GM19463 (cell line): Measurements from ENCODE around the gene GABRE.
"Not testable (repeated sequence)": the region's sequence is repeated elsewhere in the genome, so short reads cannot be mapped to it uniquely, and the experiment has no call there.

Experiments
- ATAC-seq: cut with Tn5 transposase; IDR thresholded peaks from one replicate; pipeline ENCODE4 v1.9.1; 2021; ENCODE audit warnings: mild to moderate bottlenecking, moderate library complexity; ENCODE audit not compliant: unreplicated experiment

Gene GABRE

GRCh38 chrX:151970027-151970426, 4.4 kb downstream of the GABRE start:
- no peak for ATAC-seq

GRCh38 chrX:151966236-151966635, 8.2 kb downstream of the GABRE start:
- ATAC-seq = no peak

DNA sequence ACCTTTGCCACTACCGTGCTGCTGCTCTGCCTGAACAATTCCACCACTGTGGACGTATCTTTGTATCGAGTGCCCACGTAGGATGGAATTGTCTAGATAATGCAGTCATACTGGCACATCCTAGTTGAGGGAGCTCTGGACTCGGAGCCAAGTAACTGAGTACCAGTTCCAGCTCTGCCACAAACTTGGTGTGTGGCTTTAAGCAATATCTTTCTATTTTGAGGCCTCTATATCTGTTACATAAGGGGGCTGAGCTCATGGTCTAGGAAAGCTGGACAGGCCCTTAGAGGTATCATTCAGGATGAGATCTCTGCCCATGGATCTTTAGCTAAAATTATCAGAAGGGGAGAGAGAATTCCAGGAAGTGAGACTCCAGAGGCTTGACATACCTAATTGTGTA, 12.4 kb downstream of the GABRE start:
- ATAC-seq = no peak

DNA sequence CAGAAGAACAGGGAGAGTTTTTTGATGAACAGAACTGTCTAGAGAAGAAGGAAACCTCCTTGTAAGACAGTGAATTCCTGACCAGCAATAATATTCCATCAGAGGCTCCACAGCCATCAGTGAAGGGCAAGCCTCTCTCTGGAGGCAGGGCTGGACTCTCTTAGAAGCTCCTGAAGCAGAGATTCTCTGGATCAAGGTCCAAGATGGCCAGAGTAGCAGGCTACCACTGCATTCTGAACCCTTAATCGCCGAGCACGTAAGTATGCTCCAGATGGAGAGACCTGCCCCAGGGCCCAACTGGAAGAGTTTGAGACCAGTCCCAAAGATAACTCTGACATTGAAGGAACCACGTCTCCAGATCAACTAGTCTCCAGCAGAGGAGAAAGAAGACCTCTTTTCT, 16.4 kb downstream of the GABRE start:
- no peak for ATAC-seq

DNA sequence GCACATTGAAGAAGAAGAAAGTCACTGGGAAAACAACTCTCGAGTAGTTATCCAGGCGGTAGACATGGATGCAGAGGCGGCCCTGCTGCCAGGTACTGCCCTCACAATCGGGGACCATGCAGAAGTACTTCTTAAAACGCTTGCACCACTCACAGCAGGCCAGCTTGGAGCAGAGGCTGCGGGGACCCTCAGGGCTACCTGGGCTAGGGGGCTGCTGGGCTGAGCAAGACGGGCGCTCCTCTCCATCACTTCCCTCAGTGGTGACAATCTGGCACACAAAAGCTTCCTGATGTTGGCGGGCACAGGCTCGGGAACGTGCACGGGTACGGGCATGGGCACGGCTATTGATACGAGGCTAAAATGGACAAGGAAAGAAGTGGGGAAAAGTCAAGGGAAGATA, 19.7 kb downstream of the GABRE start:
- ATAC-seq = no peak

DNA sequence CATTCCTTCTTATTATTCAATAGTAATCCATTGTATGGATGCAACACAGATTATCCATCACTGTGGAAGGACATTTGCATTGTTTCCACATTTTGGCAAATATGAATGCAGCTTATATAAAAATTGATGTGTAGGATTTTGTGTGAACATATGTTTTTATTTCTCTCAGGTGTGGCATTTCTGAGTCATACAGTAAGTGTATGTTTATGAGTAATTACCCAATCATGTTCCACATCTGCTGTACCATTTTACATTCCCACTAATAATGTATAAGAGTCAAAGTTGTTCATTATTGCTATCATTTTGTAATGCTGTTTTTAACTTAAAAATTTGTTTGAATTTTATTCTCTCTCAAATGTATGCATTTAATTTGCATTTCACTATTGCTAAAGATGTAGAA, 36.3 kb downstream of the GABRE start:
- no peak for ATAC-seq

DNA sequence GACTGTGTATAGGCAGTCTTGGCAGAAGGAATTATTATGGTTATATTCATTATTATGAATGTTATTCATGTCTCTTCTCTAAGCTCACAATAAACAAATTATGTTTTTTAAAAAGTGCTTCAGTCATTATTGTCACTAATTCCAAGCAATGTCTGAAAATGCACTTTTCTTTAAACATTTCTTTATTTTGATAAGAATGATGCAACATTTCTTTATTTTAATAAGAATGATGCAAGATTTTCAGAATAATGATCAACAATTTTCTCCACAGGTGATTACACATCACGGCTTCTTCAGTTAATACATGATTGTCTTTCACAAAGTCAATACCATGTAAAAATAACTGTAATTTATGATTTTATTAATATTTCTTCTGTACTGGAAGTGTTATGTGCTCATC, 39.1 kb downstream of the GABRE start:
- ATAC-seq = no peak

DNA sequence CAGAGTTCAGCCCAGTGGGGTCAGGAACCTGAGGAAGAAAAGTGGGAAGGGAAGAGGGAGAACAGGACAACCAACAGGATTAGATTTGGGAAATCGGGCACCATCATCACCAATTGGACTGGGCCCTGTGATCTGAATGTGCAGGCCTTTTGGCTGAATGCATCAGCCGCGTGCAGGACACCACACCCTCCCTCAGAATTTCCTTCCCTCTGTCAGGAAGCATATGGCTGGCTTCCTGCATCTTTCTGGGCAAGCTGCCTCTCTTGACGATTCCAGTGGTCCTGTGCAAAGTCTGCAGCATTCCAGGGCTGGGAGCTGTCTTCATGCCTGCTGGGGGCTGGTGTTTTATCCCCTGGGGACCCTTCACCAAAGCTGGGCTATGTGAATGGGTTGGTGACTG, 45.4 kb downstream of the GABRE start:
- ATAC-seq = no peak

- ATAC-seq = no peak
Measured at GRCh38 chrX:151923648-151924047, 50.8 kb downstream of the GABRE start.

- ATAC-seq = no peak
Measured at GRCh38 chrX:151922692-151923091, 51.8 kb downstream of the GABRE start.

DNA sequence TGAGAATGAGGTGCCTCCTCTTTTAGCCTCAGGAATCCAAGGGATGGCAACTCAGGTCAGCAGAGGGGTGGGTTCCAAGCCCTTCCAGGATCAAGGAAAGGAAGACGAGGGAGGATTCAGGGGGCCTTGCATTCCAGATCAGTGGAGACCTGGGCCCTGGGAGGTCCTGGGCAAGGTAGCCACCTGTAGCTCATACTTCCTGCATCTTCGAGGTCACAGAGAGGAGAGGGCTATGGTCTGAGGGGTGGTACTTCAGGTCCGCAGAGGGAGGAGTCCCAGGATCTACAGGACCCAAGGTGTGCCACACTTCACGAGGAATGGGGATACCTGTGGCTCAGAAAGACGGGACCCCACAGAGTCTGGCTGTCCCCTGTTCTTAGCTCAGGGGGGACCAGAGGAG, 52.6 kb downstream of the GABRE start:
- no peak for ATAC-seq

- no peak for ATAC-seq
Measured at GRCh38 chrX:151921292-151921691, 53.2 kb downstream of the GABRE start.

DNA sequence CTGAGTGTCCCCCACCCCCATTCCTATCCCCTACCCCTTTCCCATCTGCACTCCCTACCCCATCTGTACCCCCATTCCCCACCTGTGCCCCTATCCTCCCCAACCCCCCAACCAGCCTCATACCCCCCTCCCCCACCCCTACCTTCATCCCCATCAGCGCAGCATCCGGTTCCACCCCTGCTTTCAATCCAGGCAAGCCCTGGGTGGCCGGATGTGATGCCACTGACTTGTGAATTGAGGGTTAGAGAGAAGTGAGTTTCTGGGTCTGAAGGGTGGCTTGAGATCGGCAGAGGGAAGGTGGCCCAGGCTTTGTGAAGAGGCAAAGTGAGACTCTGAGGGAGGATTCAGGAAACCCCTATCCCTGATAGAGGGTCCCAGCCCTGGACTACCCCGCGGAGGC, 53.9 kb downstream of the GABRE start:
- no peak for ATAC-seq

GRCh38 chrX:151920101-151920500, 54.4 kb downstream of the GABRE start:
- ATAC-seq = no peak

DNA sequence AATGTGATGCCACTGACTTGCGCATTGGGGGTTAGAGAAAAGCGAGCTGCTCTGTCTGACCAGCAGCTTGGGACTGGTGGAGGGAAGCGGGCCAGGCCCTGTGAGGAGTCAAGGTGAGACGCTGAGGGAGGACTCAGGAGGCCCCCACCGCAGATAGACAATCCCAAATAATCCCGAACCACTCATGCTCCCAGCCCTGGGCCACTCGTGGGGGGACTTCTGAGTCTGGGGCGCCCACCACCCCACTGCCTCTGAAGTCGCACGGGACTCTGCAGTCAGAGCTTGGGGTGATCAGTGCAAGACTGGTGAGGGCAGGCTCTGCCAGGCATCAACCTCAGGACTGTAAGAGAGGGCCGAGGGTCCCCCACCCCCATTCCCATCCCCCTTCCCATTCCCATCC, 54.9 kb downstream of the GABRE start:
- ATAC-seq = no peak

DNA sequence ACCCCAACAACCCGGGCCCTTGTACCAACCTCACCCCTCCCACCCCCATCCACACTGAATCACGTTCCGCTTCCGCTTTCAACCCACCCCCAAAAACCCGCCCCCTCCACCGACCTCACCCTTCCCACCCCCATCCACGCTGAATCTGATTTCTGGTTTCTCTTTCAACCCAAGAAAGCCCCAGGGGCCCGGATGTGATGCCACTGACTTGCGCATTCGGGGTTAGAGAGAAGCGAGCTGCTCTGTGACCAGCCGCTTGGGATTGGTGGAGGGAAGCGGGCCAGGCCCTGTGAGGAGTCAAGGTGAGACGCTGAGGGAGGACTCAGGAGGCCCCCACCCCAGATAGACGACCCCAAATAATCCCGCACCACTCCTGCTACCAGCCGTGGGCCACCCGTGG, 55.7 kb downstream of the GABRE start:
- ATAC-seq = not testable (repeated sequence)

GRCh38 chrX:151912780-151913179, 61.7 kb downstream of the GABRE start, which contains the start of gene MAGEA4:
MAGEA4 (plus strand) TSS chrX:151912889; CDS start chrX:151923665, 10,776 bp downstream.
- ATAC-seq = no peak

DNA sequence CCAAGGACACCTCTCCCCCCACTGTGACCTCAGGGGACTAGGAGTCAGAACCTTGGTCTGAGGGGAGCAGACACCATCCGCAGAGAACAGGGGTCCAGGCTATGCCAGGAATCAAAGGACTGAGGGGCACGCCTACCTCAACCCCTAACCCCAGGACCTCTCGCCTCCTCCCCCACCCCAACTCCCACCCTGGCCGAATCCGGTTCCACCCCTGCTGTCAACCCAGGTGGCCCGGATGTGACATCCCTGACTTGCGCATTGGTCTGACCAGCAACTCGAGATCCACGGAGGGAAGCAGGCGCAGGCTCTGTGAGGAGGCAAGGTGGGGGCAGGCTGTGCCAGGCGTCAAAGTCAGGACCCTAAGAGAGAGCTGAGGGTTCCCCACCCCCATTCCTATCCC, 62.3 kb downstream of the GABRE start:
- ATAC-seq = no peak

DNA sequence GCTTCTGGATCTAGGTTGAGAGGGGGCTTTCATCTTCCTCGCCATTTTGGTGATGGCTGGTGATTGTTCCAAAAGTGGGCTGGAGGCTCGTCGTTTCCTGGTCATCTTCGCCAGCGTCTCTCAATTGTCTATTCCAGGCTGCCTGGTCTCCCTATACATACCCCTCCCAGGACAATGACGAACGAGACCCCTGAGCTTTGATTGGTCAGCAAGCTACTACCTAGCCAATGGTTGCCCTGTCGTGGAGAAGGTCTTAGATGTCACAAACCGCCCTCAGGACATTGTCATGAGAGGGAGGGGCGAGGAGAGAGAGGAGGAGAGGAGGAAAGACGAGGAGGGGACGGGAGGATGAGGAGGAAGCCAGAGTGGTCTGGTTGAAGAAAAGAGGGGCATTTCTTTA, 69.5 kb downstream of the GABRE start:
- ATAC-seq = no peak
